PC-3 (cell line): ENCODE data around the gene ELOVL2. TPM values are rescaled to one million over a fixed set of nuclear protein-coding genes. Genes with fewer than 3 reads are reported as not detected.

Source experiments
- ATAC-seq: fragments of 200-7000 bp; cut with Tn5 transposase; 2 replicates; pipeline ENCODE4 v1.9.1; 2020; ENCODE audit warnings: mild to moderate bottlenecking, moderate library complexity
- BruUV-seq: library from RNA; stranded (reverse); fragments of 400-500 nt; replicated peaks from 2 replicates; lab custom pipeline; 2021; lab: Mats Ljungman, UMichigan
- CTCF ChIA-PET: fragments of 300-600 bp; sonication (Branson Sonifier 250); formaldehyde crosslinking; loops from one replicate; lab custom pipeline; 2022; ENCODE audit warnings: antibody characterized with exemption; lab: Charles Lee
- POLR2A ChIA-PET: fragments of 300-600 bp; sonication (Branson Sonifier 250); formaldehyde crosslinking; loops from one replicate; lab custom pipeline; 2022; ENCODE audit warnings: antibody characterized with exemption; ENCODE audit not compliant: unreplicated experiment; lab: Charles Lee
- DNase-seq: peaks from one replicate; pipeline ENCODE4 v3.0.0-alpha.2; 2015
- H2AFZ ChIP-seq: fragments of 300-600 bp; sonication (generic); 2 replicates; pipeline ENCODE4 v1.6.0; 2016; ENCODE audit warnings: antibody characterized with exemption, low read length
- H3F3A ChIP-seq: fragments of 300-600 bp; sonication (generic); one replicate; pipeline ENCODE4 v1.6.0; 2017; ENCODE audit warnings: antibody characterized with exemption, low read length, control low read depth, mild to moderate bottlenecking; ENCODE audit not compliant: unreplicated experiment
- H3K27ac ChIP-seq: fragments of 300-600 bp; sonication (generic); 2 replicates; pipeline ENCODE4 v1.5.1; 2016; ENCODE audit warnings: mild to moderate bottlenecking, low read length
- H3K27me3 ChIP-seq: fragments of 300-600 bp; sonication (generic); 2 replicates; pipeline ENCODE4 v1.6.1; 2016; ENCODE audit warnings: low read length, mixed read lengths
- H3K36me3 ChIP-seq: fragments of 300-600 bp; sonication (generic); 2 replicates; pipeline ENCODE4 v1.6.1; 2016; ENCODE audit warnings: low read depth, mixed run types, low read length, mixed read lengths
- H3K4me1 ChIP-seq: fragments of 300-600 bp; sonication (generic); 2 replicates; pipeline ENCODE4 v1.5.1; 2016; ENCODE audit warnings: low read length; ENCODE audit not compliant: insufficient read depth
- H3K4me2 ChIP-seq: fragments of 300-600 bp; sonication (generic); 2 replicates; pipeline ENCODE4 v1.6.0; 2016; ENCODE audit warnings: low read length
- H3K4me3 ChIP-seq: fragments of 300-600 bp; sonication (generic); 2 replicates; pipeline ENCODE4 v1.5.1; 2016; ENCODE audit warnings: mild to moderate bottlenecking, low read length, mixed read lengths
- H3K79me2 ChIP-seq: fragments of 300-600 bp; sonication (generic); 2 replicates; pipeline ENCODE4 v1.6.1; 2017; ENCODE audit warnings: low read length, mixed read lengths
- H3K9ac ChIP-seq: fragments of 300-600 bp; sonication (generic); 2 replicates; pipeline ENCODE4 v1.6.0; 2016; ENCODE audit warnings: mild to moderate bottlenecking, low read length
- H3K9me2 ChIP-seq: fragments of 300-600 bp; sonication (generic); replicated peaks from 2 replicates; pipeline ENCODE4 v1.6.1; 2016; ENCODE audit warnings: mixed run types, low read length, mixed read lengths
- H3K9me3 ChIP-seq: fragments of 300-600 bp; sonication (generic); 2 replicates; pipeline ENCODE4 v1.6.1; 2016; ENCODE audit warnings: low read length, mixed read lengths
- H4K20me1 ChIP-seq: fragments of 300-600 bp; sonication (generic); 2 replicates; pipeline ENCODE4 v1.6.1; 2016; ENCODE audit warnings: low read length, mixed read lengths
- EZH2 ChIP-seq: fragments of 300-600 bp; sonication (generic); IDR thresholded peaks from one replicate; pipeline ENCODE4 v1.6.1; 2017; ENCODE audit warnings: antibody characterized with exemption, mild to moderate bottlenecking, low read length; ENCODE audit not compliant: unreplicated experiment
- EZH2phosphoT487 ChIP-seq: fragments of 300-600 bp; sonication (generic); IDR thresholded peaks from 2 replicates; pipeline ENCODE4 v1.6.1; 2018; ENCODE audit warnings: mild to moderate bottlenecking, antibody characterized with exemption, low read length, borderline replicate concordance
- intact Hi-C: fragments of 100-400 bp; cut with micrococcal nuclease; formaldehyde crosslinking; loops from 2 replicates; pipeline ENCODE4 v1.9.0; 2023
- total RNA-seq: library from RNA; depleted of rRNA; stranded (reverse); fragments of >200 nt; gene quantifications from 2 replicates; pipeline ENCODE4 v1.2.3, GENCODE V29; 2014
- TF ChIP-seq, protein P1 (sequence below): fragments of 300-600 bp; sonication (generic); conservative IDR thresholded peaks from 2 replicates; pipeline ENCODE4 v1.5.1; 2017; ENCODE audit warnings: antibody characterized with exemption, low read depth, mild to moderate bottlenecking, low read length

ELOVL2 gene
- total RNA-seq, 1 experiment from 2014 or later = 0.91 TPM

DNA sequence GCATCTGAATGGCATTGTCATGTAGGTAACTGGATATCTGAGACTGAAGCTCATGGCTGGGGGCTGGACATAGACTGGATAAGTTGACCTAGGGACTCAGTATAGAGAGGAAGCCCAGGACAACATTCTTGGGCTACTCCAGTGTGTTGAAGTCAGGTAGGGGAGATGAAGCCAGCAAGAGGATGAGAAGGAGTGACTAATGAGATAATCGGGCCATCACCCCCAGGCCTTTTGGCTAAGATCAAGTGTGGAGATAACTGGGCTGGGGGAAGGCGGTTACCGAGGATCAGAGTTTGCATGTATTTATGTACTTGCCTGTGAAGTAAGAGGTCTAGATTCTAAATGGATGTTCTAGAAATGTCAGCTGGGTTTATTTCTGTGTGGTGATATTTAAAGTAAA, 73.4 kb downstream of the ELOVL2 start:
- Histone ChIP-seq H3K9ac (no peak overlapping the region), H3K9me3 (peaks cover 6% of the 10 kb centered on the region; the same call in 1 of the 2 replicates), H3K9me2 (no peaks in the 10 kb centered on the region), H3K27ac (no peak overlapping the region), H3K4me2 (no peak overlapping the region), H3K4me1 (no peaks in the 10 kb centered on the region), H4K20me1 (no peaks in the 10 kb centered on the region), H3K4me3 (no peak overlapping the region), H3K36me3 (no peaks in the 10 kb centered on the region), H3K27me3 (no peaks in the 10 kb centered on the region), H3K79me2 (no peaks in the 10 kb centered on the region), H3F3A (no peaks in the 10 kb centered on the region), H2AFZ (no peak overlapping the region)
- CTCF ChIA-PET = interaction anchor here (0.6 kb wide), 1 partner anchor 51 kb away, joined by 3 read pairs; no protein-coding TSS in a partner anchor
- ATAC-seq = no peak
- intact Hi-C loops = no loop called here
- TF ChIP-seq EZH2 (no peak), EZH2phosphoT487 (no peak)
- TF ChIP-seq, protein P1, sequence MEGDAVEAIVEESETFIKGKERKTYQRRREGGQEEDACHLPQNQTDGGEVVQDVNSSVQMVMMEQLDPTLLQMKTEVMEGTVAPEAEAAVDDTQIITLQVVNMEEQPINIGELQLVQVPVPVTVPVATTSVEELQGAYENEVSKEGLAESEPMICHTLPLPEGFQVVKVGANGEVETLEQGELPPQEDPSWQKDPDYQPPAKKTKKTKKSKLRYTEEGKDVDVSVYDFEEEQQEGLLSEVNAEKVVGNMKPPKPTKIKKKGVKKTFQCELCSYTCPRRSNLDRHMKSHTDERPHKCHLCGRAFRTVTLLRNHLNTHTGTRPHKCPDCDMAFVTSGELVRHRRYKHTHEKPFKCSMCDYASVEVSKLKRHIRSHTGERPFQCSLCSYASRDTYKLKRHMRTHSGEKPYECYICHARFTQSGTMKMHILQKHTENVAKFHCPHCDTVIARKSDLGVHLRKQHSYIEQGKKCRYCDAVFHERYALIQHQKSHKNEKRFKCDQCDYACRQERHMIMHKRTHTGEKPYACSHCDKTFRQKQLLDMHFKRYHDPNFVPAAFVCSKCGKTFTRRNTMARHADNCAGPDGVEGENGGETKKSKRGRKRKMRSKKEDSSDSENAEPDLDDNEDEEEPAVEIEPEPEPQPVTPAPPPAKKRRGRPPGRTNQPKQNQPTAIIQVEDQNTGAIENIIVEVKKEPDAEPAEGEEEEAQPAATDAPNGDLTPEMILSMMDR = no peak
- peak; percentile 10 for DNase-seq
- BruUV-seq = no TSS peak
- POLR2A ChIA-PET = no interaction called here

DNA sequence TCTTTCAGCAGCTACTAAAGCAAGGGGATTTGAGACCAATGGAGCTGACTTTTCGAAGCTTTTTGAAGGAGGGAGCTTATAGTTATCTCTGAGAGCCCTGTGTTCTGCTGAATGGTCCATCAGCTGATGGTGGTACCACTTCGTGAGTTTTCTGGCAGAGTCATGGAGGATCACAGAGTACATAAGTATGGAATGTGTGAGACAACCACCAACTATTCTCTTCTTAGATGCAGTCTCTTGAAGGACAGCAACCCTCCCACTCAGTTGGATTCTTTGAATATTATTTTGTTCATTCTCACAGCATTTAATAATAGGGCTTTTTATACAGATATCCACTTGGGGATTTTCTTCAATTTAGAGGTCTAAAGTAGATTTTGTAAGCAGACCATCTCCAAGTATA, 75.3 kb downstream of the ELOVL2 start:
- ChIA-PET POLR2A (no interaction called here), CTCF (no interaction called here)
- Histone ChIP-seq H2AFZ (no peak overlapping the region), H3K36me3 (no peaks in the 10 kb centered on the region), H3K27ac (no peak overlapping the region), H4K20me1 (no peaks in the 10 kb centered on the region), H3K4me3 (no peak overlapping the region), H3K9me3 (peaks cover 6% of the 10 kb centered on the region; the same call in 1 of the 2 replicates), H3K4me1 (no peaks in the 10 kb centered on the region), H3F3A (no peaks in the 10 kb centered on the region), H3K27me3 (no peaks in the 10 kb centered on the region), H3K4me2 (no peak overlapping the region), H3K9ac (no peak overlapping the region), H3K9me2 (no peaks in the 10 kb centered on the region), H3K79me2 (no peaks in the 10 kb centered on the region)
- DNase-seq (no peak), ATAC-seq (no peak)
- no peak for TF ChIP-seq EZH2phosphoT487
- TF ChIP-seq, protein P1 = no peak
- no peak for TF ChIP-seq EZH2
- intact Hi-C loops = no loop called here
- no TSS peak for BruUV-seq

DNA sequence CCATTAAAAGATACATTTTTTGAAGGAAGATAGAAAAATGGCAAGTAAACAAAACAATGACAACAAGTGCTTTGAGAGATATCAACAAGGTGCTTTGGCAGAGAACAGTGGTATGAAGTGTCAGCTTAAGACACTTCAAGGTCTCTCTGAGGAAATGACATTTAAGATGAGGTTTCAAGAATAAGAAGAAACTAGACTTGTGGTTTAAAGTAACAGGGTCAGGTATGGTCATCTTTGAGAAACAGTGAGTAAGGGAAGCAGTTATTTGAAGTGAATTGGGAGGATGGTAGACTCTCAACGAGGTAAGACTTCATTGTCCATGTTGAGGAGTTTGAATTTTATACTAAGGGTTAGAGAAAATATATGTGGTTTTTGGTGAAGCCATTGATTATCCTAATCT, 79.4 kb downstream of the ELOVL2 start:
- no TSS peak for BruUV-seq
- no peak for ATAC-seq
- intact Hi-C loops = no loop called here

More for the DNA sequence above, 79.4 kb downstream of the ELOVL2 start:
- no peak overlapping the region for H3K4me3 ChIP-seq
- POLR2A ChIA-PET = no interaction called here
- no peak overlapping the region for H2AFZ ChIP-seq
- no peaks in the 10 kb centered on the region for H3K36me3 ChIP-seq
- H3K4me1 ChIP-seq = peaks cover 12% of the 10 kb centered on the region
- H4K20me1 ChIP-seq = no peaks in the 10 kb centered on the region
- H3K27ac ChIP-seq = no peak overlapping the region
- TF ChIP-seq, protein P1 = no peak
- TF ChIP-seq EZH2phosphoT487 = no peak
- TF ChIP-seq EZH2 = no peak
- no peak overlapping the region for H3K4me2 ChIP-seq
- no peaks in the 10 kb centered on the region for H3F3A ChIP-seq
- no peaks in the 10 kb centered on the region for H3K79me2 ChIP-seq
- DNase-seq = no peak
- CTCF ChIA-PET = no interaction called here
- no peaks in the 10 kb centered on the region for H3K27me3 ChIP-seq
- H3K9ac ChIP-seq = no peak overlapping the region
- peaks cover 6% of the 10 kb centered on the region; the same call in 1 of the 2 replicates for H3K9me3 ChIP-seq
- no peaks in the 10 kb centered on the region for H3K9me2 ChIP-seq
